ENCODE results near the gene RNF26.
A peak's percentile ranks its signal among the peaks of the same experiment; 100 is the strongest.
"Not testable (repeated sequence)": the region's sequence is repeated elsewhere in the genome, so short reads cannot be mapped to it uniquely, and the experiment has no call there.

The RNF26 gene

GRCh38 chr11:119380827-119381180, 46.5 kb downstream of the RNF26 start:
- DNase-seq (ENCODE audit: low spot score) (no peak), ATAC-seq (ENCODE audit: low read depth) (no peak)
- Histone ChIP-seq H3K27ac (ENCODE audit: poor library complexity, severe bottlenecking) (no peak overlapping the region), H3K36me3 (ENCODE audit: low read depth) (no peaks in the 10 kb centered on the region), H3K4me1 (ENCODE audit: insufficient read depth, poor library complexity, severe bottlenecking) (peaks cover 22% of the 10 kb centered on the region), H3K4me3 (ENCODE audit: severe bottlenecking) (peak overlapping the region; percentile 31), H3K27me3 (ENCODE audit: insufficient read depth, poor library complexity, severe bottlenecking) (no peaks in the 10 kb centered on the region), H3K9me3 (ENCODE audit: severe bottlenecking) (no peaks in the 10 kb centered on the region)
- no peak for TF ChIP-seq CTCF (IDR thresholded peaks at IDR 0.05; ENCODE audit: poor library complexity, severe bottlenecking)

- Histone ChIP-seq H3K9me3 (ENCODE audit: severe bottlenecking) (no peaks in the 10 kb centered on the region), H3K4me1 (ENCODE audit: insufficient read depth, poor library complexity, severe bottlenecking) (peaks cover 16% of the 10 kb centered on the region), H3K27me3 (ENCODE audit: insufficient read depth, poor library complexity, severe bottlenecking) (no peaks in the 10 kb centered on the region), H3K4me3 (ENCODE audit: severe bottlenecking) (peak within 1 kb of the TSS; percentile 31), H3K27ac (ENCODE audit: poor library complexity, severe bottlenecking) (no peak within 1 kb of the TSS), H3K36me3 (ENCODE audit: low read depth) (no peaks in the 10 kb centered on the region)
- TF ChIP-seq CTCF (IDR thresholded peaks at IDR 0.05; ENCODE audit: poor library complexity, severe bottlenecking) = peak; percentile 94
- DNase-seq (ENCODE audit: low spot score) = peak; percentile 93
- ATAC-seq (ENCODE audit: low read depth) = peak; percentile 90
Observed at GRCh38 chr11:119381181-119381988, 47.1 kb downstream of the RNF26 start, which contains the start of gene USP2. USP2 (minus strand) TSS chr11:119381690; CDS start chr11:119373480, 8,210 bp downstream.

- DNase-seq (ENCODE audit: low spot score) (no peak), ATAC-seq (ENCODE audit: low read depth) (no peak)
- Histone ChIP-seq H3K4me3 (ENCODE audit: severe bottlenecking) (peak overlapping the region; percentile 31), H3K9me3 (ENCODE audit: severe bottlenecking) (no peaks in the 10 kb centered on the region), H3K36me3 (ENCODE audit: low read depth) (no peaks in the 10 kb centered on the region), H3K27ac (ENCODE audit: poor library complexity, severe bottlenecking) (no peak overlapping the region), H3K4me1 (ENCODE audit: insufficient read depth, poor library complexity, severe bottlenecking) (peaks cover 9% of the 10 kb centered on the region), H3K27me3 (ENCODE audit: insufficient read depth, poor library complexity, severe bottlenecking) (no peaks in the 10 kb centered on the region)
- no peak for TF ChIP-seq CTCF (IDR thresholded peaks at IDR 0.05; ENCODE audit: poor library complexity, severe bottlenecking)
Observed at GRCh38 chr11:119382101-119382500, 47.8 kb downstream of the RNF26 start.

- H3K9me3 ChIP-seq (ENCODE audit: severe bottlenecking); H3K27ac ChIP-seq (ENCODE audit: poor library complexity, severe bottlenecking); DNase-seq (ENCODE audit: low spot score); H3K36me3 ChIP-seq (ENCODE audit: low read depth); H3K27me3 ChIP-seq (ENCODE audit: insufficient read depth, poor library complexity, severe bottlenecking); H3K4me1 ChIP-seq (ENCODE audit: insufficient read depth, poor library complexity, severe bottlenecking); ATAC-seq (ENCODE audit: low read depth); H3K4me3 ChIP-seq (ENCODE audit: severe bottlenecking): not testable (repeated sequence)
Observed at GRCh38 chr11:119382513-119382912, 48.2 kb downstream of the RNF26 start.

GRCh38 chr11:119384332-119384731, 50.0 kb downstream of the RNF26 start:
- H3K27ac ChIP-seq (ENCODE audit: poor library complexity, severe bottlenecking) = no peak overlapping the region
- H3K36me3 ChIP-seq (ENCODE audit: low read depth) = no peaks in the 10 kb centered on the region
- no peaks in the 10 kb centered on the region for H3K9me3 ChIP-seq (ENCODE audit: severe bottlenecking)
- no peak for TF ChIP-seq CTCF (IDR thresholded peaks at IDR 0.05; ENCODE audit: poor library complexity, severe bottlenecking)
- ATAC-seq (ENCODE audit: low read depth) (no peak), DNase-seq (ENCODE audit: low spot score) (no peak)
- no peaks in the 10 kb centered on the region for H3K4me1 ChIP-seq (ENCODE audit: insufficient read depth, poor library complexity, severe bottlenecking)
- H3K27me3 ChIP-seq (ENCODE audit: insufficient read depth, poor library complexity, severe bottlenecking) = no peaks in the 10 kb centered on the region
- H3K4me3 ChIP-seq (ENCODE audit: severe bottlenecking) = no peak overlapping the region
